Measurements from ENCODE around the gene EXOSC7.

The EXOSC7 gene

DNA sequence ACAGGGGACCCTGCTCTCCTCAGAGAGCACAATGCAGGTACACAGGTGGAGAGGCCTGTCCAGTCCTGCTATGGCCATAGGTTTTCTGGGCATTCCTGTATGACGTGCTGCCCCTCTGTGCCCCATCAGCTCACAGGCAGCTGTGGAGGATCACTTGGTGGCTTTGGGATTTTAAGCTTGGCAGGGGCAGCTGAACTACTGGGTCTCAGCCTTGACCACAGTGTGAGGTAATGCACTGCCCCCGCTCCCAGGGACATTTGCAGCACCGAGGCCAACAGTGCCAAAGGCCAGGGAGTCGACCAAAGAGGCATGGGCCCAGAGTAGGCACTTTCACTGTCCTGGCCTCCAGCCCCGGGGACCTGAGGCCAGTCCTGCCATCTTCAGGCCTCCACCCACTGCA lies 46.3 kb upstream of the EXOSC7 start:
- Histone ChIP-seq H3K9me3 (ENCODE audit: insufficient read depth, low read length) (no peaks in the 10 kb centered on the region), H3K79me2 (ENCODE audit: insufficient read depth, low read length) (no peaks in the 10 kb centered on the region), H3K27ac (ENCODE audit: low read depth, low read length) (no peak overlapping the region), H3K9me2 (replicated peaks; ENCODE audit: insufficient read depth, low read length) (no peaks in the 10 kb centered on the region), H3F3A (ENCODE audit: insufficient read depth) (no peaks in the 10 kb centered on the region), H3K4me2 (ENCODE audit: low read depth, low read length, poor library complexity, severe bottlenecking) (no peak overlapping the region), H3K4me3 (ENCODE audit: insufficient read depth, low read length, poor library complexity, severe bottlenecking) (no peak overlapping the region), H2AFZ (ENCODE audit: low read depth, low read length, severe bottlenecking) (no peak overlapping the region), H4K20me1 (ENCODE audit: low read depth, low read length) (no peaks in the 10 kb centered on the region), H3K9ac (ENCODE audit: low read length) (no peak overlapping the region), H3K27me3 (ENCODE audit: low read length) (no peaks in the 10 kb centered on the region), H3K36me3 (ENCODE audit: low read length) (no peaks in the 10 kb centered on the region)
- TF ChIP-seq, protein P1, sequence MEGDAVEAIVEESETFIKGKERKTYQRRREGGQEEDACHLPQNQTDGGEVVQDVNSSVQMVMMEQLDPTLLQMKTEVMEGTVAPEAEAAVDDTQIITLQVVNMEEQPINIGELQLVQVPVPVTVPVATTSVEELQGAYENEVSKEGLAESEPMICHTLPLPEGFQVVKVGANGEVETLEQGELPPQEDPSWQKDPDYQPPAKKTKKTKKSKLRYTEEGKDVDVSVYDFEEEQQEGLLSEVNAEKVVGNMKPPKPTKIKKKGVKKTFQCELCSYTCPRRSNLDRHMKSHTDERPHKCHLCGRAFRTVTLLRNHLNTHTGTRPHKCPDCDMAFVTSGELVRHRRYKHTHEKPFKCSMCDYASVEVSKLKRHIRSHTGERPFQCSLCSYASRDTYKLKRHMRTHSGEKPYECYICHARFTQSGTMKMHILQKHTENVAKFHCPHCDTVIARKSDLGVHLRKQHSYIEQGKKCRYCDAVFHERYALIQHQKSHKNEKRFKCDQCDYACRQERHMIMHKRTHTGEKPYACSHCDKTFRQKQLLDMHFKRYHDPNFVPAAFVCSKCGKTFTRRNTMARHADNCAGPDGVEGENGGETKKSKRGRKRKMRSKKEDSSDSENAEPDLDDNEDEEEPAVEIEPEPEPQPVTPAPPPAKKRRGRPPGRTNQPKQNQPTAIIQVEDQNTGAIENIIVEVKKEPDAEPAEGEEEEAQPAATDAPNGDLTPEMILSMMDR (IDR thresholded peaks at IDR 0.05; ENCODE audit: insufficient read depth, low read length, poor library complexity, severe bottlenecking): no peak
- no peak for TF ChIP-seq EZH2phosphoT487 (conservative IDR thresholded peaks at IDR 0.05; ENCODE audit: low read length)

GRCh38 chr3:44930911-44931310 lies 45.1 kb upstream of the EXOSC7 start:
- Histone ChIP-seq H3K9me2 (replicated peaks; ENCODE audit: insufficient read depth, low read length) (no peaks in the 10 kb centered on the region), H3K79me2 (ENCODE audit: insufficient read depth, low read length) (no peaks in the 10 kb centered on the region), H3K4me3 (ENCODE audit: insufficient read depth, low read length, poor library complexity, severe bottlenecking) (no peak overlapping the region), H3K9ac (ENCODE audit: low read length) (no peak overlapping the region), H4K20me1 (ENCODE audit: low read depth, low read length) (no peaks in the 10 kb centered on the region), H3K9me3 (ENCODE audit: insufficient read depth, low read length) (no peaks in the 10 kb centered on the region), H2AFZ (ENCODE audit: low read depth, low read length, severe bottlenecking) (no peak overlapping the region), H3K4me2 (ENCODE audit: low read depth, low read length, poor library complexity, severe bottlenecking) (no peak overlapping the region), H3K27ac (ENCODE audit: low read depth, low read length) (no peak overlapping the region), H3F3A (ENCODE audit: insufficient read depth) (no peaks in the 10 kb centered on the region), H3K27me3 (ENCODE audit: low read length) (no peaks in the 10 kb centered on the region), H3K36me3 (ENCODE audit: low read length) (no peaks in the 10 kb centered on the region)
- no peak for TF ChIP-seq EZH2phosphoT487 (conservative IDR thresholded peaks at IDR 0.05; ENCODE audit: low read length)
- TF ChIP-seq, protein P1 (IDR thresholded peaks at IDR 0.05; ENCODE audit: insufficient read depth, low read length, poor library complexity, severe bottlenecking): no peak

DNA sequence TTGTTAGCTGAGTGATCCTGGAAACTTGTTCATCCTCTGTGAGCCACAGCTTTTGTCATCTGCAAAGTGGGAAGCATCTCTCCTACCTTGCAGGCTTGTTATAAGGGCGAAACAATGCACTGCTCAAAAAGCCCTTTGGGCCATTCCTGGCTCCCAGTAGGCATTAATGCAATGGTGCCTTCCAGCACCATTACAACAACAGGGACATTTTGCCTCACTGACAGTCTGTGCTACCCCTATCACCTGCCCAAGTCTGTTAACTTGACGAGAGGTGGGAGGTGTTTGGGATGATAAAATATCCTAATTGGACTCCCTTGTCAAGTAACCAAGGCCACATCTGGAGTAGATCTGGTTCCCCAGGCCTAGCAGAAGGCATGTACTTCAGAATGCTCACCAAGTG lies 44.3 kb upstream of the EXOSC7 start:
- H3K4me3 ChIP-seq (ENCODE audit: insufficient read depth, low read length, poor library complexity, severe bottlenecking): no peak overlapping the region
- no peaks in the 10 kb centered on the region for H3K9me2 ChIP-seq (replicated peaks; ENCODE audit: insufficient read depth, low read length)
- H3K36me3 ChIP-seq (ENCODE audit: low read length): no peaks in the 10 kb centered on the region
- H3K9me3 ChIP-seq (ENCODE audit: insufficient read depth, low read length): no peaks in the 10 kb centered on the region
- TF ChIP-seq, protein P1 (IDR thresholded peaks at IDR 0.05; ENCODE audit: insufficient read depth, low read length, poor library complexity, severe bottlenecking): no peak
- TF ChIP-seq EZH2phosphoT487 (conservative IDR thresholded peaks at IDR 0.05; ENCODE audit: low read length): no peak
- H3K4me2 ChIP-seq (ENCODE audit: low read depth, low read length, poor library complexity, severe bottlenecking): no peak overlapping the region
- no peaks in the 10 kb centered on the region for H3F3A ChIP-seq (ENCODE audit: insufficient read depth)
- no peaks in the 10 kb centered on the region for H3K79me2 ChIP-seq (ENCODE audit: insufficient read depth, low read length)
- H4K20me1 ChIP-seq (ENCODE audit: low read depth, low read length): no peaks in the 10 kb centered on the region
- H3K27ac ChIP-seq (ENCODE audit: low read depth, low read length): no peak overlapping the region
- H3K9ac ChIP-seq (ENCODE audit: low read length): no peak overlapping the region
- no peak overlapping the region for H2AFZ ChIP-seq (ENCODE audit: low read depth, low read length, severe bottlenecking)
- no peaks in the 10 kb centered on the region for H3K27me3 ChIP-seq (ENCODE audit: low read length)

All from SU-DHL-6 (cell line).